Measurements from ENCODE around the gene MBIP.
"Not testable (repeated sequence)": the region's sequence is repeated elsewhere in the genome, so short reads cannot be mapped to it uniquely, and the experiment has no call there.

DNA sequence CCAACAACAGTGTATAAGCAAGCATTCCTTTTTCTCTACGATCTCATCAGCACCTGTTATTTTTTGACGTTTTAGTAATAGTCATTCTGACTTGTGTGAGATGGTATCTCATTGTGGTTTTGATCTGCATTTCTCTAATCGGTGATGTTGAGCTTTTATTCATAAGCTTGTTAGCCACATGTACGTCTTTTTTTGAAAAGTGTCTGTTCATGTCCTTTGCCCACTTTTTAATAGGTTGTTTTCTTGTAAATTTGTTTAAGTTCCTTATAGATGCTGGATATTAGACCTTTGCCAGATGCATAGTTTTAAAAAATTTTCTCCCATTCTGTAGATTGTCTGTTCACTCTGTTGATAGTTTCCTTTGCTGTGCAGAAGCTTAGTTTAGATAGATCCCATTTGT, 7.1 kb upstream of the MBIP start:
- not testable (repeated sequence) for TF ChIP-seq MXI1 (conservative IDR thresholded peaks at IDR 0.05; ENCODE audit: poor library complexity, severe bottlenecking); EZH2 (IDR thresholded peaks at IDR 0.05; ENCODE audit: borderline replicate concordance, insufficient read depth, low read length, poor library complexity, severe bottlenecking); SMC3 (conservative IDR thresholded peaks at IDR 0.05; ENCODE audit: poor library complexity); POLR2AphosphoS5 (IDR thresholded peaks at IDR 0.05); RAD21 (conservative IDR thresholded peaks at IDR 0.05); EP300 (conservative IDR thresholded peaks at IDR 0.05; ENCODE audit: poor library complexity, severe bottlenecking); TAF1 (IDR thresholded peaks at IDR 0.05; ENCODE audit: low read depth)
- TF ChIP-seq, protein P1, sequence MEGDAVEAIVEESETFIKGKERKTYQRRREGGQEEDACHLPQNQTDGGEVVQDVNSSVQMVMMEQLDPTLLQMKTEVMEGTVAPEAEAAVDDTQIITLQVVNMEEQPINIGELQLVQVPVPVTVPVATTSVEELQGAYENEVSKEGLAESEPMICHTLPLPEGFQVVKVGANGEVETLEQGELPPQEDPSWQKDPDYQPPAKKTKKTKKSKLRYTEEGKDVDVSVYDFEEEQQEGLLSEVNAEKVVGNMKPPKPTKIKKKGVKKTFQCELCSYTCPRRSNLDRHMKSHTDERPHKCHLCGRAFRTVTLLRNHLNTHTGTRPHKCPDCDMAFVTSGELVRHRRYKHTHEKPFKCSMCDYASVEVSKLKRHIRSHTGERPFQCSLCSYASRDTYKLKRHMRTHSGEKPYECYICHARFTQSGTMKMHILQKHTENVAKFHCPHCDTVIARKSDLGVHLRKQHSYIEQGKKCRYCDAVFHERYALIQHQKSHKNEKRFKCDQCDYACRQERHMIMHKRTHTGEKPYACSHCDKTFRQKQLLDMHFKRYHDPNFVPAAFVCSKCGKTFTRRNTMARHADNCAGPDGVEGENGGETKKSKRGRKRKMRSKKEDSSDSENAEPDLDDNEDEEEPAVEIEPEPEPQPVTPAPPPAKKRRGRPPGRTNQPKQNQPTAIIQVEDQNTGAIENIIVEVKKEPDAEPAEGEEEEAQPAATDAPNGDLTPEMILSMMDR (IDR thresholded peaks at IDR 0.05; ENCODE audit: poor library complexity, severe bottlenecking): not testable (repeated sequence)
- TF ChIP-seq, protein P2, sequence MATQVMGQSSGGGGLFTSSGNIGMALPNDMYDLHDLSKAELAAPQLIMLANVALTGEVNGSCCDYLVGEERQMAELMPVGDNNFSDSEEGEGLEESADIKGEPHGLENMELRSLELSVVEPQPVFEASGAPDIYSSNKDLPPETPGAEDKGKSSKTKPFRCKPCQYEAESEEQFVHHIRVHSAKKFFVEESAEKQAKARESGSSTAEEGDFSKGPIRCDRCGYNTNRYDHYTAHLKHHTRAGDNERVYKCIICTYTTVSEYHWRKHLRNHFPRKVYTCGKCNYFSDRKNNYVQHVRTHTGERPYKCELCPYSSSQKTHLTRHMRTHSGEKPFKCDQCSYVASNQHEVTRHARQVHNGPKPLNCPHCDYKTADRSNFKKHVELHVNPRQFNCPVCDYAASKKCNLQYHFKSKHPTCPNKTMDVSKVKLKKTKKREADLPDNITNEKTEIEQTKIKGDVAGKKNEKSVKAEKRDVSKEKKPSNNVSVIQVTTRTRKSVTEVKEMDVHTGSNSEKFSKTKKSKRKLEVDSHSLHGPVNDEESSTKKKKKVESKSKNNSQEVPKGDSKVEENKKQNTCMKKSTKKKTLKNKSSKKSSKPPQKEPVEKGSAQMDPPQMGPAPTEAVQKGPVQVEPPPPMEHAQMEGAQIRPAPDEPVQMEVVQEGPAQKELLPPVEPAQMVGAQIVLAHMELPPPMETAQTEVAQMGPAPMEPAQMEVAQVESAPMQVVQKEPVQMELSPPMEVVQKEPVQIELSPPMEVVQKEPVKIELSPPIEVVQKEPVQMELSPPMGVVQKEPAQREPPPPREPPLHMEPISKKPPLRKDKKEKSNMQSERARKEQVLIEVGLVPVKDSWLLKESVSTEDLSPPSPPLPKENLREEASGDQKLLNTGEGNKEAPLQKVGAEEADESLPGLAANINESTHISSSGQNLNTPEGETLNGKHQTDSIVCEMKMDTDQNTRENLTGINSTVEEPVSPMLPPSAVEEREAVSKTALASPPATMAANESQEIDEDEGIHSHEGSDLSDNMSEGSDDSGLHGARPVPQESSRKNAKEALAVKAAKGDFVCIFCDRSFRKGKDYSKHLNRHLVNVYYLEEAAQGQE (IDR thresholded peaks at IDR 0.05; ENCODE audit: borderline replicate concordance): not testable (repeated sequence)
